HUES6 (cell line): Measurements from ENCODE around the gene SFSWAP.

Source experiments
- H3K27ac ChIP-seq: 2 replicates; pipeline ENCODE4 v1.7.0; 2013; ENCODE audit warnings: low read depth, mild to moderate bottlenecking, low read length, inconsistent platforms
- H3K27me3 ChIP-seq: 2 replicates; pipeline ENCODE4 v1.6.1; 2013; ENCODE audit warnings: low read length; ENCODE audit not compliant: control insufficient read depth, insufficient read depth
- H3K36me3 ChIP-seq: 2 replicates; pipeline ENCODE4 v1.6.1; 2013; ENCODE audit warnings: low read length; ENCODE audit not compliant: control insufficient read depth, insufficient read depth
- H3K4me1 ChIP-seq: 2 replicates; pipeline ENCODE4 v1.6.1; 2013; ENCODE audit warnings: low read length; ENCODE audit not compliant: control insufficient read depth, insufficient read depth
- H3K4me3 ChIP-seq: 2 replicates; pipeline ENCODE4 v1.5.1; 2013; ENCODE audit warnings: low read depth, low read length
- H3K9ac ChIP-seq: one replicate; pipeline ENCODE4 v1.6.1; 2013; ENCODE audit warnings: mild to moderate bottlenecking, low read length
- H3K9me3 ChIP-seq: 2 replicates; pipeline ENCODE4 v1.6.1; 2013; ENCODE audit warnings: low read depth, low read length; ENCODE audit not compliant: control insufficient read depth, insufficient read depth

Gene SFSWAP

DNA sequence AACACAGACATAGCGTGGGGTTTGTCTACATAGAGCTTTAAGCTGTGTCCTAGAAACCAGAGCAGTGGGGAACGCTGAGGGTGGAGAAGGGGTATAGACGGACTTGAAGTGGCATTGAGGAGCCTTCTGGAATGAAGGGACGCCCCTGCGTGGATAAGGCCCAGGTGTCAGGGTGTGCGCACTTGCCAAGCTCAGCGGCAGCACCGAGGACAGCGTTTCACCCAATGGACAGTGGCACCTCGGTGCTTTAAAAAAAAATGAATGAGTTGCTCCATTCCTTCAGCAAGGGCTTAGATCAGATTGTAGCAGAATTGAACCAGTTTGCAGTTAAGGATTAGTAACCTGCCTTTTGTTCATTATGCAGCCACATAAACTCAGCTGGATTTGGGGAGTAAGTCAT lies 83.7 kb downstream of the SFSWAP start:
- peaks cover 13% of the 10 kb centered on the region for H3K4me1 ChIP-seq
- H3K9me3 ChIP-seq: no peaks in the 10 kb centered on the region
- no peaks in the 10 kb centered on the region for H3K27me3 ChIP-seq
- H3K4me3 ChIP-seq: no peak overlapping the region
- H3K27ac ChIP-seq: no peak overlapping the region
- peaks cover 43% of the 10 kb centered on the region for H3K36me3 ChIP-seq
- no peak overlapping the region for H3K9ac ChIP-seq

DNA sequence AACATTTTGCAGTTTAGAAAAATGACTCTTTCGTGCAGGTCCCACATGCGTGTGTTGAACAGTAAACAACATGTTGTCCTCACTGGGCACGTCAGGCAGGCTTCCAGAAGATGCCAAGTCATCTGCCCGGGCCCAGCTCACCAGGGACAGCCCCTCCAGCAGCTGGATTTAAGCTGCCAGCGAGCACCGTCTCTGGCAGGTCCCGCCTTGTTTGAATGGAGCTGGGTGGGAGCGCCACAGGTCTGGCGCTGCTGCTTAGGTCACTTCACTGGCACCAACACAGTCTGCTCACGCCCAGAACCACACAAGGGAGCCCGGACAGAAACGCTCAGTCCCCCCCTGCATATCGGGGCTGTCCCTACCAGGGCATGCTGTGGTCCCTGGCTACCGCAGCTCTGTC lies 84.2 kb downstream of the SFSWAP start:
- Histone ChIP-seq H3K9ac (no peak overlapping the region), H3K4me3 (no peak overlapping the region), H3K36me3 (peaks cover 43% of the 10 kb centered on the region), H3K4me1 (peaks cover 17% of the 10 kb centered on the region), H3K27me3 (no peaks in the 10 kb centered on the region), H3K9me3 (no peaks in the 10 kb centered on the region), H3K27ac (no peak overlapping the region)

DNA sequence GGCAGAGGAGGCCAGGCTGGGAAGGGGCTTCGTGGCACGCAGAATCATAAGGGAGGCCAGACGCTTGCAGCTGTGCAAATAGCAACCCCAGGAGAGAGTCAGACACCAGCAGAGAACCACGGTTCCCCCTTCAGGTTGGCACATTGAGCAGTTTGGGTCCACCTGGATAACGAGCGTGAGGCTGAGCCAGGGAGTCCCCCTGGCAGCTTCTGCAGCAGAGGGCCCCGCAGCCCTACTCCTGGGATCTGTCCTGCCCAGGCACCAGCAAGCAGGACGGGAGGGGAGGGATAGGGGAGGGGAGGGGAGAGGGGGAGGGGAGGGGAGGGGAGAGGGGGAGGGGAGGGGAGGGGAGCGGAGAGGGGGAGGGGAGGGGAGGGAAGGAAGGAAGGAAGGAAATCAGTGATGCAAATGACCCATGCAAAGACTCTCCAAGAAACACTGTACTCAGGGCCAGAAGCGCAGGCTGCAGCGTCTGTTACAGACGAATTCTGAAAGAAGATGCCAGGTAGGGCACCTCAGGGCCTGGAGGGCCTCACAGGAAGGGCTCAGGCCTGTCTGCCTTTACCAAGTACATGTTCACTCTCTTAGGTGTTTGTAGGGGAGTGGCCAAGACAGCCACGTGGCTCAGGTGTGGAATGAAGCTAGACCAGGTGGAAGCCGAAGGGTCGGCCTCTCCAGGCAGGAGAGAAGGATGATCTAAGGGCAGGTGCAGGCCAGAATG lies 85.0 kb downstream of the SFSWAP start:
- Histone ChIP-seq H3K27ac (no peak overlapping the region), H3K36me3 (peaks cover 42% of the 10 kb centered on the region), H3K4me3 (no peak overlapping the region), H3K9ac (no peak overlapping the region), H3K27me3 (no peaks in the 10 kb centered on the region), H3K4me1 (peaks cover 19% of the 10 kb centered on the region), H3K9me3 (no peaks in the 10 kb centered on the region)

DNA sequence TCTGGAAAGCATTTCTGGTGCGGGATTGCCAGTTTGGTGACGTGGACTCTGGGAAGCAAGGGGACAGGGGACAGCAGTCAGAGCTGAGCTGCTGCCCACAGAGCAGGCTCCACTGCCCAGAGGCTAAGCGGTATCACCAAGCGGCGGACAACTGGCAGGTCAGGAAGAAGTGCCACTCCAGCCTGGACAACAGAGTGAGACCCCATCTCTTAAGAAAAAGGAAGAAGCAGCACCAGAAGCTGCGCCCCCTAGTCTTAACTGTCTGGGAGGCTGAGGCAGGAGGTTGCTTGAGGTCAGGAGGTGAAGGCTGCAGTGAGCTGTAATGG lies 85.5 kb downstream of the SFSWAP start:
- peaks cover 41% of the 10 kb centered on the region for H3K36me3 ChIP-seq
- H3K9ac ChIP-seq: no peak overlapping the region
- H3K4me1 ChIP-seq: peaks cover 19% of the 10 kb centered on the region
- H3K27me3 ChIP-seq: no peaks in the 10 kb centered on the region
- no peak overlapping the region for H3K27ac ChIP-seq
- no peaks in the 10 kb centered on the region for H3K9me3 ChIP-seq
- no peak overlapping the region for H3K4me3 ChIP-seq

DNA sequence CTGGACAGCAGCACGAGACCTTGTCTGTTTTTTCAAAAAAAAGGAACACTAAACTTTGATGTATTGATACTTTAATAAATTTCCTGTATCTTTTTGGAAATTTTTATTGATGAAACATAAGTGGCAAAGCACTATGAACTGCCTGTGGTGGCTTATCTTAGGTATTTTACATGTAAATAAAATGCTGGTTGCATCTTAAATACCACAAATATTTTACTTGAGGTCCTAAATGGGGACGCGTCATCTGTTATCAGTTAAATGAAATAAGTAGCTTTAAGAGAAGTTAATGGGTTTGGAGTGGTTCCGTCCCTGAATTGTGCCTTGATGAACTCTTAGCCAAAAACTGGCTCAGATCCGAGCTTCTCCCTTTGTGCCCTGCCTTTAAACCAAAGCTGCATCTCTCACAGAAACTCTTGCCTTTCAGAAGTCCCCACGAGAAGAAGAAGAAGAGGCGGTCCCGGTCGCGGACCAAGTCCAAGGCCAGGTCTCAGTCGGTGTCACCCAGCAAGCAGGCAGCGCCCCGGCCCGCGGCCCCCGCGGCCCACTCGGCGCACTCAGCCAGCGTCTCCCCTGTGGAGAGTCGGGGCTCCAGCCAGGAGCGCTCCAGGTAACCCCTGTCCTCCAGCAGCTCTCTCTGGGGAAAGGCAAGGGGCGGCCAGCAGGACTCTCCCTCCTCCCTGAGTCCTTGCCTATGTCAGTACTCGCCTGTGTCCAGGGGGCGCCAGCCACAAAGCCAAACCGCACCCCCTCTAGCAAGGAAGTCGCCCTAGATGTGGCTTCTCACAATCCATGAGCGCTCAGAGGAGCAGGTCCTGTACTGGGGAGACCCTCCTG lies 86.1 kb downstream of the SFSWAP start:
- no peak overlapping the region for H3K9ac ChIP-seq
- H3K27me3 ChIP-seq: no peaks in the 10 kb centered on the region
- peaks cover 41% of the 10 kb centered on the region for H3K36me3 ChIP-seq
- peaks cover 19% of the 10 kb centered on the region for H3K4me1 ChIP-seq
- H3K27ac ChIP-seq: no peak overlapping the region
- H3K4me3 ChIP-seq: no peak overlapping the region
- H3K9me3 ChIP-seq: no peaks in the 10 kb centered on the region

DNA sequence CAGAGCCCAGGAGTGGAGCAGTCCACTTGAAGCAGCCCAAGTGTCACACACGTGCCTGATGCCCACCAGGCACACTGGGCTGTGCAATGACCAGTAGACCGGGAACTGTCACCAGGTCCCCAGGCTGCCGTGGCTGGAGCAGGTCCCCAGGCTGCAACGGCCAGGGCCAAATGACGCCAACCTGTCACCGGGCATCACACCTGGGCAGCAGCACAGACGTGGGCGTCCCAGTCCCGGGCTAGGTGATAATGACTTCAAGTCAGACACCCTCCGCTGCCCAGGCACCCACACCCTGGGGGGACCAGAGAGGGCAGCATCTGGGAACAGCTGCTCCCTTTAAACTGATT lies 86.7 kb downstream of the SFSWAP start:
- no peak overlapping the region for H3K4me3 ChIP-seq
- H3K9me3 ChIP-seq: no peaks in the 10 kb centered on the region
- H3K27me3 ChIP-seq: no peaks in the 10 kb centered on the region
- H3K36me3 ChIP-seq: peaks cover 41% of the 10 kb centered on the region
- H3K9ac ChIP-seq: no peak overlapping the region
- no peak overlapping the region for H3K27ac ChIP-seq
- peaks cover 19% of the 10 kb centered on the region for H3K4me1 ChIP-seq

DNA sequence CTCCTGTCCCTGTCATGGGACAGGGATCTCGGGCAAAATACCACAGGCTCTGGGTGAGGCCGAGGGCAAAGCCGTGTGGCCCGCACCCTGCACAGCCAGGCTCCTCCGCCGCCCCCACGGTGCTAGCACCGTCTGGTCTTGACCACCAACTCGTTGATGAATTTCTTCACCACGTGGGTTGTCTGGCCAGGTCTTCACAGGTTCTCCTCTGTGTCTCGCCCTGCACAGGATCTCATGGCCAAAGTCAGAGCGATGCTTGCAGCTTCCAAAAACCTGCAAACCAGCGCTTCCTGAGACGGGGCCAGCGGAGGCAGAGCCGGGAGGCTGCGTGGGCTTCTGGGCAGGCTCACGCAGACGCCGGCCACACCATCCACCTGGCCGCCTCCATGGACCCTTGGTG lies 88.3 kb downstream of the SFSWAP start:
- no peaks in the 10 kb centered on the region for H3K27me3 ChIP-seq
- 0 out of 2 replicates have a peak overlapping the region, but pooled peaks have one; percentile 24 for H3K27ac ChIP-seq

DNA sequence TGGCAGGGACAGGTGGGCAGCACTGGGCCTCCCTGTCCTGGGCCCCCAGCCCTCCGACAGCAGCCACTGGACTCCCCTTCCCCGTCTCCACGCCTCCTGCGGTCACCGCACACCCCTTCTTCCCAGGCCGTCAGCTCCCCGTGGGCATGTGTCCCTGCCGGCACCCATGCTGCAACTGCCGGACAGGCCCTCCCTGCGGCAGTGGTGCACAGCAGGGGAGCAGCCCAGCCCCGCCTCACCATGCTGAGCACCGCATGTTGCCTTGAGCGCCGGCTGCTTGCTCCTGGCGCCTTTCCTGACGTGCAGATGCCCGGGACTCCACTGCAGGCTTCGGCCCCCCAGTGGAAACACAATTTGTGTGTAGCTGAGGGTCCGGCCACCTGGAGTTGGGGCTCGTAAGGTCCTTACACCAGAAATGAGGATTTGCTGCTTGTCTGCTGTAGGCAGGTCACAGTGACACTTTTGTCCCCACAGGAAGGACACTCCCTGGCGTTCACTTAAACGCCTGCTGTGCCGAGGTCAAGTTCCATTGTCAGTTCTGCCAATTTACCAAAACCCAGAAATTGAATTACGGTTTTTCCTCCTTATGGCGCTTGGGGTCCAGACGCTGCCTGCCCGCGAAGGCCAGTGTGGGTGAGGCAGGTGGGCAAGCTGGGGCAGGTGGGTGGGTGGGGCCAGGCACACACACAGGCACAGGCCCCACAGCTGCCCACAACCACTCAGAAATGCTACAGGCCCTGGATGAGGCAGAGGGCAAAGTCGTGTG lies 89.1 kb downstream of the SFSWAP start:
- H3K9ac ChIP-seq: no peak overlapping the region
- no peak overlapping the region for H3K4me3 ChIP-seq
- H3K9me3 ChIP-seq: no peaks in the 10 kb centered on the region
- no peak overlapping the region for H3K27ac ChIP-seq
- H3K27me3 ChIP-seq: no peaks in the 10 kb centered on the region
- peaks cover 18% of the 10 kb centered on the region for H3K4me1 ChIP-seq
- H3K36me3 ChIP-seq: peaks cover 41% of the 10 kb centered on the region

More for the DNA sequence above, 88.3 kb downstream of the SFSWAP start:
- H3K9me3 ChIP-seq: no peaks in the 10 kb centered on the region
- H3K36me3 ChIP-seq: peaks cover 41% of the 10 kb centered on the region
- no peak overlapping the region for H3K9ac ChIP-seq
- peaks cover 19% of the 10 kb centered on the region for H3K4me1 ChIP-seq
- no peak overlapping the region for H3K4me3 ChIP-seq

DNA sequence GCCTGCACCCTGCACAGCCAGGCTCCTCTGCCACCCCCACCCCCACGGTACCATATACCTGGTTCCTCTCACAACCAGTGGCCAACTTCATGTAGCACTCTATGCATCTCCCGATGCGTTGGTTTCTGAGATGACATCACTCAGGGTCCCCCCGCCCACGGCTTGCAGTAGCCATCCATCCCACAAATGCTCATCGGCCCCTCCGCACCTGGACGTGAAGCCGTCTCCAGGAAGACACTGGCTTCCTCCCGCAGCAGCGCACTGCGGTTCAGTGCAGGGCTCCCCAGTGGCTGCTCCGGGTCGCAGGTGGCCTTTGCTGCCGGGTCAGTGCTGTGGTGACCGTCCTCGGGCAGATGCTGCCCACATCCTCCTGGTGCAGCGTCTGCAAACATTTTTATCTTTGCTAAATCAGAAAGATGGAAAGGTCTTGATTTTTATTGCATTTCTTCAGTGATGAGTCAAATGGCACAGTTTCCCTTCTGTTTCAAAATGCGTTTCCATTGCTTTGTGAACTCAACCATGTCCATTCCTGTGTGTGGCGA lies 89.8 kb downstream of the SFSWAP start:
- Histone ChIP-seq H3K4me1 (peaks cover 12% of the 10 kb centered on the region), H3K27me3 (no peaks in the 10 kb centered on the region), H3K4me3 (no peak overlapping the region)

DNA sequence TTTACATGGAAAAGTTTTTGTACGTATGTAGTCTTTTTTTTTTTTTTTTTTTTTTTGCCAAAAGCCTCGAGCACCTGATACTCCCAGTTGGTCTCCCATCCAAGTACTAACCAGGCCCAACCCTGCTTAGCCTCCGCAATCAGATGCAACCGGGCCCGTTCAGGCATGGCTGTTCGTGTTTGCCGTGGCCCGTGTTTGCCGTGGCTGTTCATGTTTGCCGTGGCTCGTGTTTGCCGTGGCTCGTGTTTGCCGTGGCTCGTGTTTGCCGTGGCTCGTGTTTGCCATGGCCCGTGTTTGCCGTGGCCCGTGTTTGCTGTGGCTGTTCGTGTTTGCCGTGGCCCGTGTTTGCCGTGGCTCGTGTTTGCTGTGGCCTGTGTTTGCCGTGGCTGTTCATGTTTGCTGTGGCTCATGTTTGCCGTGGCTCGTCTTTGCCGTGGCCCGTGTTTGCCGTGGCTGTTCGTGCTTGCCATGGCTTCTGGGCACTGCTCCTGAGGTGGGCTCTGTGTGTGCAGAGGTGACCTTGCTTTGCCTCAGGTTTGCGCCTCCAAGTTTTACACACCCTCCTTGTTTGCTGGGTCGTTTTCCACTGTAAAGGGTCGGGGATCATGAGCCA lies 90.5 kb downstream of the SFSWAP start:
- Histone ChIP-seq H3K27me3 (no peaks in the 10 kb centered on the region), H3K36me3 (peaks cover 41% of the 10 kb centered on the region), H3K9me3 (no peaks in the 10 kb centered on the region), H3K4me1 (peaks cover 7% of the 10 kb centered on the region), H3K4me3 (no peak overlapping the region), H3K9ac (no peak overlapping the region), H3K27ac (no peak overlapping the region)

More for the DNA sequence above, 89.8 kb downstream of the SFSWAP start:
- Histone ChIP-seq H3K27ac (no peak overlapping the region), H3K9me3 (no peaks in the 10 kb centered on the region), H3K9ac (no peak overlapping the region), H3K36me3 (peaks cover 41% of the 10 kb centered on the region)
